ENCODE data around the gene TMEM212.

- TF ChIP-seq CTCF (IDR thresholded peaks at IDR 0.05) (no peak), POLR2AphosphoS5 (IDR thresholded peaks at IDR 0.05) (no peak)
Observed at GRCh38 chr3:171874879-171875278, 31.7 kb downstream of the TMEM212 start.
